Left forelimb (tissue), 1 donor: ENCODE data around the gene MLLT10.
"Not testable (repeated sequence)": the region's sequence is repeated elsewhere in the genome, so short reads cannot be mapped to it uniquely, and the experiment has no call there.

Source experiments
- DNase-seq: peaks from one replicate; pipeline ENCODE4 v3.0.0-alpha.2; 2018; ENCODE audit warnings: low spot score

Gene MLLT10

GRCh38 chr10:21528236-21529031 is 5.6 kb upstream of the MLLT10 start:
- no peak for DNase-seq

GRCh38 chr10:21529032-21529910 is 4.8 kb upstream of the MLLT10 start:
- no peak for DNase-seq

GRCh38 chr10:21530168-21530567 is 3.9 kb upstream of the MLLT10 start:
- no peak for DNase-seq

DNA sequence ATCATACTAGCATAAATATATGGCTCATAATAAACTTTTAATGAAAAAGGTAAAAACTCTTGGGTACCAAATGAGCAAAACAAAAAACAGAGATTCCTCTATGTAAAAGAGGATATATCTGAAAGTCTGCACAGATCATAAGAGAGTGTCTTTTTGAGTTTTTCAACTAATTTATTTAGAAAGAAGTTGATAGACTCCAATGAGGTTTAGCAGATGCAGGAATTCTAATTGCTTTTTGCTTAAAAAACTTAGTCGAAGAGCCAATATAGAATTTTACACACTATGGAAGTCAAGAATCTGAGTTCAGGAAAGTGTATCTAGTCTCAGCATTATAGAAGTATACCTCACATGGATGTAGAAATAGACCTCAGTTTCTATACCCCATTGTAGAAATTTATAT is 3.4 kb upstream of the MLLT10 start:
- no peak for DNase-seq

GRCh38 chr10:21531164-21531563 is 2.9 kb upstream of the MLLT10 start:
- no peak for DNase-seq

DNA sequence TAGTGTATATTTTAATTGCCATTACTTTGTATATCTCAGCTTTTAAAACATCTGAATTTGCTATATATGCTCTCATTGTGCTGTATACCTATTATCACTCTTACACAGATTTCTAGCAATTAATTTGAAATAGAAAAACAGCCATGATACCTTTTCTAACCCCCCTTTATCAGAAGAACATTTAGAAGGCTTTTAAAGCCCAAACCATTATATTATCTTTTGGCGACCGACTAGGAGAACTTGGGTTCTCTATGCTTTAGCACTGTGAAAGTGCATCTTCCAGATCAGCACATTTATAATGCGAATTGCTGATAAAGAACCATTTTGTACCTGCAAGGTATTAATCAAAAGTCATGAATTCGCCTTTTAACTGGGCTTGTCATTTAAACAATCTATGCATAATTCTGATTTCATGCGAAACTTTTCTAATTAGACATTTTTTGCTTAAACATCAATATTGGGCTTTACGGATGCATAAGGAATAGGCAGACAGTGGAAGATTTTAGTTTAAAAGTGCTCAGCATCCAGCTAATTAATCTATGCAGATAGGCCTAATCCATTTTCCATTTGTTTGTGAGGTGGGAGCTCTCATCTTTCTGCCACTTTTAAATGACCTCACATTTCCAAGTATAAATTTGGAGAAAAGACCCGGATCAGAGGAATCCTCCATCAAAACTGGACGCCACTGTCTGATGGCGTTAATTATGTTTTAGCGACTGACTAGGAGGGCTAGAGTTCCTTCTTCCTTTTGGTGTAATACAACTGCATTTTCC is 1.2 kb upstream of the MLLT10 start:
- DNase-seq = no peak

DNA sequence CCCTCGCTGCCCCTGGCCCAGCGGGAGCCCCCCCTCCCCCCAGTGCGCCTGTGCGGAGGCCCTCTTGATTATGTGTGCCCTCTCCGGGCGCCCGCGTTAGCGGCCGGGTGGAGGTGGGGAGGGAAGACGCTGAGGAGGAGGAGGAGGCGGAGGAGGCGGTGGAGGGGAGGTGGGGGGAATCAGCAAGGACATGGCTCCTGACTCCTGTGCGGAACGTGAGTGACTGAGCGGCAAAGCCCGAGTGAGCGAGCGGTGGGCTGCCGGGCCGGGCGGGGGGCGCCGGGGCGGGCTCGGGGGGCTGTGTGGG is 201 bp downstream of the MLLT10 start:
- no peak for DNase-seq

DNA sequence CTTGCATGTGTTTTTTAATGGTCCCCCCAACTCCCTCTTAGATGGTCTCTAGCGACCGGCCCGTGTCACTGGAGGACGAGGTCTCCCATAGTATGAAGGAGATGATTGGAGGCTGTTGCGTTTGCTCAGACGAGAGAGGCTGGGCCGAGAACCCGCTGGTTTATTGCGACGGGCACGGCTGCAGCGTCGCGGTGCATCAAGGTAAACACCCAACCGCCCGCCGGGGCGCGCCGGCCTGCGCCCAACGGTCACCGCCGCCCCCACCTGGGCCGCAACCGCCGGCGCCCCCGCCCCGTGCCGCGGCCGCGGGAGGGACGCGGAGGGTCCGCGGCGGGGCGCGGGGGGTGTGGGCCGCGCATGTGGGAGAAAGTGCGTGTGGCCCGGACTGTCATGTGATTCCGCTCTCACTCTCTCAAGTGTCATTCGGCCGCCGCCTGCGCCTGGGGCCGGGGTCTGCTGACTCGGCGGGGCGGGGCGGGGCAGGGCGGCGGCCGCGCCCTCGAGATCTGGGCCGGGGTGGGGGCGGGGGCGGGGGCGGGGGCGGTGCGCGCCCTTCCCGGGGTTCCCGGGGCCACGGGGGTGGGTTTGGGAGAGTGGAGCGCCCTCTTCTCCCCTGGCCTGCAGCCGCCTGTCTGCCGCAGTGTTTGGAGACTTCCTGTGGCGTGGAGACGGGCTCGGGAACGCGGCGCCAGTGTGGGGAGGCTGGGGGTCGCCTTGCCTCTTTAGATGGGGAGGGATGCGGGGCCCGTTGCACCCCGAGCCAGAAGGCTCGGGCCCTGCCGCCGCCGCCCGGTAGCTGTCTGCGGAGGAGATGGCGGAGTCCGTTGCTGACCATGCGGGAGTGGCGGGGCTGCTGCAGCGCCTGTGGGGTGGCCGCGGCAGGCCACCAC is 817 bp downstream of the MLLT10 start:
- peak; percentile 77 for DNase-seq

DNA sequence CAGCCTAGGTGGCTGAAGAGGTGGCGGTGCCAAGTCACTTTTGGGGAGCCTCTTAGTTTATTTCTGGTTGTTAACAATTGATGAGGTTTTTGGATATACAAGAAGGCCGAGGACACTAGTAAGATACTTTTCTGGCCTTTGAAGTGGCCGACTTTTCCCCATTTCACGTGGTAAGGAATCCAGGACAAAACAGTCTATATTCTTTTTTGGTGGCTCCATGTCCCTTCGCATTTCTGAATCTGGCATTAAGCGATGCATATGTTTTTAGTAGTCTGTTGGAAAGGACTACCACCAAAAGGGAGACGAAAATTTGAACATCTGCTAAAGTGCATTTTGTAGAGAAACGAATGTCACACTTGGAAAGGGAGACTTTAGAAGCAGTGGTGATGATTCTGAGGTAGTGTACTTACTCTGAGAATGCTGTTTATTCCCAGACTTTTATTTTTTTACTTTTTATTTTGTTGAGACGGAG is 1.5 kb downstream of the MLLT10 start:
- no peak for DNase-seq

DNA sequence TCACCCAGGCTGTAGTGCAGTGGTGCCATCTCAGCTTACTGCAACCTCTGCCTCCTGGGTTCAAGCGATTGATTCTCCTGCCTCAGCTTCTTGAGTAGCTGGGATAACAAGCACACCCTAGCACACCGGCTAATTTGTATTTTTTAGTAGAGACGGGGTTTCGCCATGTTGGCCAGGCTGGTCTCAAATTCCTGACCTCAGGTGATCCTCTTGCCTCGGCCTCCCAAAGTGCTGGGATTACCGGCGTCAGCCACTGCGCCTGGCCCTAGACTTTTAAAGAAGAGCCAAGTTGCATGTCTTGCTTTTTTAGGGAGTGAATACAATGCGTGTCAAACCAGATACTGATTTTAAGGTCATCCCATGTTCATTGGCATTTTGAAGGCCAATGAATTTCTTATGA is 1.9 kb downstream of the MLLT10 start:
- DNase-seq = not testable (repeated sequence)

DNA sequence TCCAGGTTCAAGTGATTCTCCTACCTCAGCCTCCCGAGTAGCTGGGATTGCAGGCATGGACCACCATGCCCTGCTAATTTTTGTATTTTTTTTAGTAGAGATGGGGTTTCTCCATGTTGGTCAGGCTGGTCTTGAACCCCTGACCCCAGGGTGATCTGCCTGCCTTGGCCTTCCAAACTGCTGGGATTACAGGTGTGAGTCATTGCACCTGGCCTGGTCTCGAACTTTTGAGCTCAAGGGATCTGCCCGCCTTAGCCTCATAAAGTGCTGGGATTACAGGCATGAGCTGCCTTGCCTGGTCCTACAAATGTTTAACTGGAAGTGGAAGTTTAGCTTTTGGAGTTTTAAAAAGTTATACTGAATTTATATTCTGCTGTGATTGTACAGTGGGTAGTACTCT is 2.8 kb downstream of the MLLT10 start:
- DNase-seq = no peak

DNA sequence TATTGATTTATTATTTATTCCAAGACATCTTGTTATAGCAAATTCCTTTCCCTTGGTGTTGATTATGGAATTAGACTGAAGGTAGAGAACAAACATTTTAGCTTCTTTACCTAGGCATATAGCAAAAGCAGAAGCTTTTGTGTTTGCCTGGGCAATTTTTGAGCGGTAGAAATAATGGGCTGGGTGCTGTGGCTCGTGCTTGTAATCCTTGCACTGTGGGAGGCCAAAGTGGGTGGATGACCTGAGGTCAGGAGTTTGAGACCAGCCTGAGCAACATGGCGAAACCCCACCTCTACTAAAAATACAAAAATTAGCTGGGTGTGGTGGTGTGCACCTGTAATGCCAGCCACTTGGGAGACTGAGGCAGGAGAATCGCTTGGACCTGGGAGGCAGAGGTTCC is 6.7 kb downstream of the MLLT10 start:
- DNase-seq = not testable (repeated sequence)

DNA sequence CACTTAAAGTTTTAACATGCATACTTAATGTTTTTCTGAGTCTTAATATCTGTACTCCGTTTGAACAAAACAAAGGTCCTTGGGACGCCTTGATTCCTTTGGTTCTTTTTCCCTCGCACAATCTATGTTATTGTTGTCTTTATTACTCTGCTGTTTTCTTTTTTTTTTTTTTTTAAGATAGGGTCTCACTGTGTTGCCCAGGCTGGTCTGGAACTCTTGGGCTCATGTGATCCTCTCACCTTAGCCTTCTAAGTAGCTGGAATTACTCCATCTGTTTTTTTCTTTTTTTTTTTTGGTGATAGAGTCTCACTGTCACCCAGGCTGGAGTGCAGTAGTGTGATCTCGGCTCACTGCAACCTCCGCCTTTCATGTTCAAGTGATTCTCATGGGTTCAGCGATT is 13.2 kb downstream of the MLLT10 start:
- no peak for DNase-seq

GRCh38 chr10:21552638-21553037 is 18.6 kb downstream of the MLLT10 start:
- DNase-seq = no peak

GRCh38 chr10:21556527-21556926 is 22.5 kb downstream of the MLLT10 start:
- DNase-seq = no peak

GRCh38 chr10:21558984-21559383 is 25.0 kb downstream of the MLLT10 start:
- DNase-seq = not testable (repeated sequence)

DNA sequence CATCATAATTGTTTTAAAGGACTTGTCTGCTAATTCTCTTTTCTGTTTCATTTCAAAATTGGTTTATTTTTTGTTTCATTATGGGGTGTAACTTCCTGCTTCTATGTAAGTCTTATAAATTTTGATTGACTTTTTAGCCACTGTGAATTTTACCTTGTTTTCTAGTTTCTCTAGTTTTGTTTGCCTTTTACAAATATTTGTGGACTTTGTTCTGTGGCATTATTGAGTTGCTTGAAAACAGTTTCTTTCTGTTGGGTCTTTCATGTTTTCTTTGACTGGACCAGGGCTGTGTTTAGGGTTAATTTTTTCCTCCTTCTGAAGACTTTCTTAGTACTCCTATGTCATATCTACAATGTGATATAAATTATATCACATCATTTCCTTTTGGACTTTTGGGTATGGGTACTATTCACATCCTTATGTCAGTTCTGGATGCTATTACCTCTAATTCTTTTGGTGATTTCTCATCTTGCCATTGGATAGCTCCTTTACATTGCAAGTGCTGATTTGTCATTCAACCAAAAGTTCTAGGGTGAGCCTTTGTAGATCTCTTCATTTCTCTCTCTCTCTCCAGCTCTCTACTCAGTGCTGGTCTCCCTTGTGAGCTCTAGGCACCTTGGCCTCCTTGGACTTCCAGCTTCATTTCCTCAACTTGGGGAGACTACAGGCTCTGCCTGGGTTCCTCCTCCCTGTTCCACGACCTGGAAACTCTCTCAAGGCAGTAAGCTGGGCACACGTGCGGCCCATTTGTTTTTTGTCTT is 36.9 kb downstream of the MLLT10 start:
- DNase-seq = no peak

- DNase-seq = no peak
Measured at GRCh38 chr10:21572578-21572977, 38.5 kb downstream of the MLLT10 start.

- DNase-seq = not testable (repeated sequence)
Measured at GRCh38 chr10:21574514-21574913, 40.5 kb downstream of the MLLT10 start.

DNA sequence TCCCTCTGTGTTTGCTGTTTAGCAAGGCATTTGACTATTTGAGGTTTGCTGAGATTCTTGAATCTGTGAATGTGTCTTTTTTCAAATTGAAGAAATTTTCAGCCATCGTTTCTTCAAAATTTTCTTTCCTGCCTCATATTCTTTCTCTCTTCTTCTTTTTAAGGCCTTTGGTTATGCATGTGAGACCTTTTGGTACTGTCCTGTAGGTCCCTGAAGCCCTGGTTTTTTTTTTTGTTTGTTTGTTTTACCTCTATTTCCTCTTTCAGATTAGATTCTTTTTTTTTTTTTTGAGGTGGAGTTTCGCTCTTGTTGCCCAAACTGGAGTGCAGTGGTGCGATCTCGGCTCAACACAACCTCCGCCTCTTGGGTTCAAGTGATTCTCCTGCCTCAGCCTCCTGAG is 45.3 kb downstream of the MLLT10 start:
- DNase-seq = no peak

DNA sequence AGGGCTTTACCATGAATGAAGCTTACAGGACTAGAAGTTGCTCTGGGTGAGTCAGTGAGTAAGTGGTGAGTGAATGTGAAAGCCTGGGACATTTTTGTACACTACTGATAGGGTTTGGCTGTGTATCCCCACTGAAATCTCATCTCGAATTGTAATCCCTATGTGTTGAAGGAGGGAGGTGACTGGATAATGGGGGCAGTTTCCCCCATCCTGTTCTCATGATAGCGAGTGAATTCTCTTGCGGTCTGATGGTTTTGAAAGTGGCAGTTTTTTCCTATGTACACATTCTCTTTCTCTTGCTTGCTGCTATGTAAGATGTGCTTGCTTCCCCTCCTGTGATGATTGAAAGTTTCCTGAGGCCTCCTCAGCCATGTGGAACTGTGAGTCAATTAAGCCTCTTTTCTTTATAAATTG is 47.4 kb downstream of the MLLT10 start:
- not testable (repeated sequence) for DNase-seq
